GM18909 (cell line): ENCODE measurements around the gene TUBGCP6.

ENCODE experiments used
- ATAC-seq: cut with Tn5 transposase; IDR thresholded peaks from one replicate; pipeline ENCODE4 v1.9.1; 2021; ENCODE audit warnings: mild to moderate bottlenecking; ENCODE audit not compliant: unreplicated experiment, poor library complexity

Gene TUBGCP6

GRCh38 chr22:50264946-50265669, 20.3 kb upstream of the TUBGCP6 start:
- no peak for ATAC-seq

GRCh38 chr22:50264104-50264745, 19.4 kb upstream of the TUBGCP6 start:
- no peak for ATAC-seq

GRCh38 chr22:50262973-50263617, 18.3 kb upstream of the TUBGCP6 start:
- ATAC-seq: no peak

DNA sequence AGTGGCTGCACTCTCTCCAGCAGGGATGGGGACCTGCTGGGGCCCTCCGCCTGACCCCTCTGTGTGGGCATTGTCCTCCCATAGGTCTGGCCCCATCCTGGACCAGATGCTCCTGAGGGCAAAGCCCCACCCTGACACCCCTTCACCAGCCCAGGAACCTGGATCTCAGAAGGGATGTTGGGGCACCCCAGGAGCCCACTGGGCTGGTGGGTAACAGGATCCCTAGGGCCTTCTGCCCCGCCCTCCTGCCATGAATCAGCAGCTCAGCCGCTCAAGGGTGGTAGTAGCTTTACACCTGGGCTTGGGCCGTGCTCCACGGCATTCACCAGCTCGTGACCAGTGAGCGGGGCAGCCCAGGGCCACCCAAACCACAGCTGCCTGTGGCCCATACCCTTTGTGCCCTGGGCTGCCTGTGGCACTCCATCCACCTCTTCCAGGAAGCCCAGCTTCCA, 17.7 kb upstream of the TUBGCP6 start:
- ATAC-seq: no peak

DNA sequence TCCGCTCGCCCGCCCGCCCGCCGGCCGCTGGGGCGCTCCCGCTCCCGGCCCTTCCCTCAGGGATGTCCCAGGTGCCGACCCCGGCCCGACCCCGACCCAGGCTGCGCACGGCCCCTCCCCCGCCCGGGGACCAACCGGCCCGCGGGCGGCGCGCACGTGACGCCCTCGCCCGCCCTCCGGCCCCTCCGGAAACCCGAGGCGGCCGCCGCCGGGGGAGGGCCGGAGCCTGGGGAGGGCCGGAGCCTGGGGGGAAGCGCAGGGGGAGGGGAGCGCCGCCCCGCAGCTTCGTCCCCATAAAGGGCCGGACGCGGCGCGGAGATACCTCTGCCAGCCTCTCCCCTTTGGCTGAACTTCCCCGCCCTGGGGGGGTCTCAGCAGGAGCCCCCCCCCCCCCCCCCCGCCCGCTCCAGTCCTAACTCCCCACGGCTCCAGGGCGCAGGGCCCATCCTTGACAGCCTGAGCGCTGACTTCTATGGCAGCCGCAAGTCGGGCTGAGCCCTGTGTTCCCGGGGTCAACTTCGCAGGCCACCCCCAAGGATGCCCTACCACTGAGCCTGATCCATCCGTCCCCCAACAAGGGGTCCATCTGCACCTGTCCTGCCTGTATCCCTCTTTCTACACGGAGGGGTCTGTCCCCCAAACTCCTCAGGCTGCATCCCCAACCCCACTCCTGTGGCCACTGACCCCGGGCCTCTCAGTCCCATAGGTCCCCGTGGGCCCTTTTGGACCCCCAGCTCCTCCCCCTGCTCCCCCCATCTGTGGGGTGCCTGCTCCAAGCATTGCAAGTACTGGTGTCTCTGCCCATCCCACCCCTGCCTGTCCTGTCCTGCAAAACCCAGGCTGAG, 17.0 kb upstream of the TUBGCP6 start, which contains the start of gene MAPK12:
Gene MAPK12, minus strand, starts transcription at position 69 of the 845 bp plus-strand sequence. CDS start 174 bp downstream, outside the sequence.
- ATAC-seq: no peak

DNA sequence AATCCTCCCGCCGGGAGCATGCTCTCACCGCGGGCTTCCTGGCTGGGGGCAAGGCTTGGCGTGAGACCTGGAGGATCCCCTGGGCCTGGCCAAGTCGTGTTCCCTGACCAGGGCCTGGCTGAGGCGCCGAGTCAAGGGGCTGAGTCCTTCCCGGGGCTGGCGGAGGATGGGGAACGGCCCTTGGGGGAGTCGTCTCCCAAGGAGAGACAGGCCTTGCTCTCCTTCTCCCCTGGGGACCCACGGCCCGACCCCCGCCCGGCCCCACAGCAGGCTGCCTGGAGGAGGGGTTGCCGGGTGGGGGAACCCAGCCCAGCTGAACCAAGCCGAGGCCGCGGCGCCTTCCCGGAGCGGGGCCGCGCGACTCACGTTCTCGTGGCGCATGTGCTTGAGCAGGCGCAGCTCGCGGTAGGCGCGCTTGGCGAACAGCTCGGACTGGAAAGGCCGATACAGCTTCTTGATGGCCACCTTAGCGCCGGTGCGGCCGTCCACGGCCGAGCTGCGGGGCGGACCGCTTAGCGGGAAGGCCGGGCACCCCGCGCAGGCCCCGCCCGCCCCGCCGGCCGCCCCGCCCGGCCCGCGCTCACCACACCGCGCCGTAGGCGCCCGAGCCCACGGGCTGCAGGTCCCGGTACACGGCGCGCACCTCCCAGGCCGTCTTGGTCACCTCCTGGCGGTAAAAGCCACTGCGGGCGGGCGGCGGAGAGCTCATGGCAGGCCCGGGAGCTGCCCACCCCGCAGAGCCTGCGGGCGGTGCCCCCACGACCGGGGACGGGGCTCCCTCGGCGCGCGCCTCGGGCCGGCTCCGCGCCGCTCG, 16.2 kb upstream of the TUBGCP6 start:
- no peak for ATAC-seq

DNA sequence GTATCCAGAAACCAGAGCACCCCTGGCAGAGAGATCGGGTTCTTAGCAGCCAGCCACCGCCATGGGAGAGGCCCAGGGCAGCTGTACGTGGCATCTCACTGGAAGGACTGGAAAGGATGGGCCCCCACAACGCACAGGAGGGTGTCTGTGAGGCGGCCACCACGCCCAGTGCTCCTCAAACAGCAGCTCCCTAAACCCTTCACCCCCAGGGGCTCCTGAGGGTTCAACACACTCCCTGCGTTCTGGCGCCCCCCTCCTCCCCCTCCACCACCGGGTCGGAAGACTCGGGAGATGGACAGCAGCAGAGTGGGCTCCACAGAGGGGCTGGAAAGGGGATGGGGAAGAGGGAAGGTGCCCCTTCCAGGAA, 15.6 kb upstream of the TUBGCP6 start:
- no peak for ATAC-seq

DNA sequence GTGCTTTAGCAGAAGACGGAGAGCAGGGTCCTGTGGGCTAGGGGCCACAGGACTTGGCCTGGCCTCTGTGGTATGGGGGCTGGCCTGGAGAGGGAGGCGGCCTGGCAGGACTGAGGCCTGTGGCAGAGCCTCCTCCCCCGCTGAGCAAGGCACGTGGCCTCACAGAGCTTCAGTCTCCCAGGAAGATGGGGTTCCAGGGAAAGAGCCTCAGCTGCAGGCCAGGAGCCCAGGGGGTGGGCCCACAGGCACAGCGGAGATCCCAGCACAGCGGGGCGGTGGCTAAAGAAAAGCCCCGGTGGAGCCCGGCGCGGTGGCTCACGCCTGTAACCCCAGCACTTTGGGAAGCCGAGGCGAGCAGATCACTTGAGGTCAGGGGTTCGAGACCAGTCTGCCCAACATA, 14.5 kb upstream of the TUBGCP6 start:
- ATAC-seq: no peak

GRCh38 chr22:50258361-50259292, 13.8 kb upstream of the TUBGCP6 start:
- ATAC-seq: no peak

DNA sequence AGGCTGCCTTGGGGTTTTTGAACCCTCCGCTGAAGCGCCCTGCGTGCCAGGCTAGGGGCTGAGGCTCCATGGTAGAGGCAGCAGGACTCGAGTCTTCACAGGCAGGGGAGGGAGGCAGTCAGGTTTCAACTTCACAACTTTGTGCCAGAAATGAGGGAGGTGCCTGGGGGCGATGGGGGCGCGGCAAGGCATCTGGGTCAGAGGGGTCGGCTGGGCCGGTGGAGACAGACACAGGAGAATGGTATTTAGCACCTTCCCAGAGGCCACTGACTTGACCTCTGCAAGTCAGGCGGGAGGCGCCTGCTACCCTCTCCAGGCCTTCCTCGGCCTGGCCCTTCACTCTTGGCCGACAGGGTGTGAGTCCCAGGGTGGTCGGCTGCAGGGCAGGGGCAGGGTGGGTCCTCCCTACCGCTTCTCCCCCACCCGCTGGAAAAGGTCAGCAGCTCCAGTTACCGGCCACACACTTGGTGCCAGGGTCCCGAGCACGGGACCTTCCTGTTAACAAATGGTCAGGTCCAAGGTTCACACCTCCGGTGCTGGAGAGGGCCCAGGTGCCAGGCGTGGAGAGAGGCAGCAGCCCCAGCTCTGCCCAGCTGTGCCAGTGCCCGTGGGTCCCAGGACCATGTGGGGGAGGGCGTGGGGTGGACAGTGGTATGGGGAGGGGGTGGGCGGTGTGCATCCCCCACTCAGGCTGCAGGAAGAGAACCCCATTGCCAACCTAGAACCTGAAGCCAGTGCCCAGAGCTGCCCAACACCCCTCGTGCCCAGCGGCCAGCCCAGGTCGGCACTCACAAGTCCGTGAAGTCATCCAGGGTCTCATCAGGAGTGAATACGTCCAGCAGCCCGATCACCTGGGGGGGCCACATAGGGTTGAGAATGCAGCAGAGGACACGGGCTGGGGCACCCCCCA, 12.9 kb upstream of the TUBGCP6 start:
- ATAC-seq: no peak

DNA sequence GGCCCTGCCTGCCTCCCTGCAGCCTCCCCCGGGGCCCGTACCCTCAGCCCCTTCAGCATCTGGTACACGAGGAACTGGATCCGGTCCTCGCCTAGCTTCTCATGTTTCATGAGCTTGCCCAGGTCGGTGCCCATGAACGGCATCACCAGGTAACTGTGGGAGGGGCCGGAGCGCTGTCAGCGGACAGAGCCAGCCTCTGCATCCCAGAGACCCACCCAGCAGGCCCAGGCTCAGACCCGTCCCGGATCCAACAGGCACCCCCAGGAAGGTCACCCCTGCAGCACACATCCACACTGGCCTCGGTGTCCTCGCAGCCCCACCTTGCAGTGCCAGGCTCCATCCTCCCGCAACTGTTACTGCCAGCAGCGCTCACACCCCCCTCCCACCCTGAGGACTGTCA, 12.2 kb upstream of the TUBGCP6 start:
- no peak for ATAC-seq

DNA sequence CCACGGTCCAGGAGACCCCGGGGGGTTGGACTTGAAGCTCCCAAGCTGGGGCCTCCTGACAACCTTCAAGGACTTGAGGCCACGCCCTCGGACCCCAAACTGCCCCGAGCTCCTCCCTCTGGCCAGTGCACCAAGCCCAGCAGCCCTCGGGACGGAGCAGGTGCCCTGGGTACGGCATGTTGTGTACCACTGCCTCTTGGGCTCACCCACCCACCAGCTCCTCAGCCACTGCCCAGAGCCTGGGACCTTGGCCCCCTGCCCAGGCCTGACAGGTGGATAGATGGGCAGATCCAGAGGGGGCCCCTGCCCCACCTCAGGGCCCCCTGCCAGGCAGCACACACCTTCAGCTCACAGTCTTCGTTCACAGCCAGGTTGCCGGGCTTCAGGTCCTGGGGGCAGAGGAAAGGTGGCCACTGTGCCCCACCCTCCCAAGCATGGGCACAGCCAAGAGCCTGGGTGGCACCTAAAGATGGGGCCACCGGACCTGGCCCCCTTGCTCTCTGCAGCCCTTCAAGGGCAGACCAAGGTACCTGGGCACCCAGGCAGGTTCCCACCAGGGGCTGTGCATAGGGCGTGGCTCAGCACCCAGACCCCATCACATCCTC, 11.5 kb upstream of the TUBGCP6 start:
- ATAC-seq: no peak

DNA sequence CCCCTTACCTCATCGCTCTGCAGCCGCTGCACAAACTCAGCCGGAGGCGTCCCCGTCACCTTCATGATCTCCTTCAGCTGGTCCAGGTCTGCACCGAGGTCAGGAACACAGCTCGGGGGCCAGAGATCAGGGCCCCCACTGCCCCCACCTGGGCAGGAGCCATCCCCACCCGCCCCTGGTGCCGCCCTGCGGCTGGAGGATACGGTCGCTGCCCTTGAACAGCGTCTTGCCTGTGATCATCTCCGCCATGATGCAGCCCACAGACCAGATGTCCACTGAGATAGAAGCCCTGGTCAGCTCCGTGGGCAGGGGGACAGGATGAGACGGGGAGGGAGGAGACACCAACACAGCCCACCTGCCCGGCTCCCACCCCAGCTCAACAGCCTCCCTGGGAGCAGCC, 10.8 kb upstream of the TUBGCP6 start:
- ATAC-seq: no peak

GRCh38 chr22:50255099-50255498, 10.3 kb upstream of the TUBGCP6 start:
- ATAC-seq: no peak

DNA sequence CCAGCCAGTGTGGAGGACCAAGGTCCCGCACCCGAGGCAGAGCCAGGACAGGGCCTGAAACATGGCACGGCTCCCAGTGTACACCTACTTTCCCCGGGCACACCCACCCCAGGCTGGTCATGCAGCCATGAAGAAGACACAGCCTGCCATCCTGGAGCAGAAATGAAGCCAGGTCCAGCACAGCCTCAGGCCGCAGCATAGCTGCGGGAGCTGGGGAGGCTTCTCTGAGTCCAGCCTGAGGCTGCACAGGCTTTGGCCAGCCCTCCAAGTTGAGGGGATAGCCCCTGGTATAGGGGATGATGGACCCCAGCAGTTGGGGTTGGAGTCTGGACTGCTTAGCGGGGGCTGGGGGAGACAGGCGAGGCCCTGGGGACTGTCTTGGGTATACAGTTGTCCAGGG, 9.1 kb upstream of the TUBGCP6 start:
- ATAC-seq: no peak

- no peak for ATAC-seq
Measured at GRCh38 chr22:50253046-50253915, 8.5 kb upstream of the TUBGCP6 start.
